Activated CD8-positive, alpha-beta T cell treated with anti-CD3 and anti-CD28 coated beads, Interleukin-2, amount 10 ng/mL, durations not matched to agents 7 days and 5 days (primary cell): ENCODE data around the gene RAB37. TPM values are rescaled to one million over a fixed set of nuclear protein-coding genes. Genes with fewer than 3 reads are reported as not detected.

ENCODE experiments used
- ATAC-seq: fragments of 150-1000 bp; cut with Tn5 transposase; one replicate; pipeline ENCODE4 v1.10.0; 2021; ENCODE audit warnings: moderate library complexity
- CTCF ChIA-PET: fragments of 350-600 bp; sonication (Branson Sonifier 250); formaldehyde crosslinking; loops from one replicate; lab custom pipeline; 2021; ENCODE audit warnings: antibody characterized with exemption; lab: Charles Lee
- POLR2A ChIA-PET: fragments of 350-600 bp; sonication (Branson Sonifier 250); formaldehyde crosslinking; loops from one replicate; lab custom pipeline; 2021; ENCODE audit warnings: antibody characterized with exemption; lab: Charles Lee
- DNase-seq: peaks from one replicate; pipeline ENCODE4 v3.0.0-alpha.2; 2020
- H3K27ac Mint-ChIP-seq: one replicate; pipeline ENCODE4 v1.8.0; 2021; ENCODE audit warnings: mild to moderate bottlenecking, mixed read lengths
- H3K27me3 Mint-ChIP-seq: one replicate; pipeline ENCODE4 v1.8.0; 2021; ENCODE audit warnings: low read depth, mixed read lengths
- H3K36me3 Mint-ChIP-seq: one replicate; pipeline ENCODE4 v1.8.0; 2021; ENCODE audit warnings: low read depth, mixed read lengths
- H3K4me1 Mint-ChIP-seq: one replicate; pipeline ENCODE4 v1.8.0; 2021; ENCODE audit warnings: low read depth, mixed read lengths
- H3K4me3 Mint-ChIP-seq: one replicate; pipeline ENCODE4 v1.8.0; 2021; ENCODE audit warnings: mild to moderate bottlenecking, mixed read lengths
- H3K9me3 Mint-ChIP-seq: one replicate; pipeline ENCODE4 v1.8.0; 2022; ENCODE audit warnings: mixed read lengths; ENCODE audit not compliant: insufficient read depth
- total RNA-seq, 2 experiments: library from RNA; stranded (reverse); gene quantifications; one replicate each; pipeline ENCODE4 v1.2.3, GENCODE V29; 2021

The RAB37 gene
- total RNA-seq, 2 experiments from 2014 or later, result 19.1 to 19.6 TPM

DNA sequence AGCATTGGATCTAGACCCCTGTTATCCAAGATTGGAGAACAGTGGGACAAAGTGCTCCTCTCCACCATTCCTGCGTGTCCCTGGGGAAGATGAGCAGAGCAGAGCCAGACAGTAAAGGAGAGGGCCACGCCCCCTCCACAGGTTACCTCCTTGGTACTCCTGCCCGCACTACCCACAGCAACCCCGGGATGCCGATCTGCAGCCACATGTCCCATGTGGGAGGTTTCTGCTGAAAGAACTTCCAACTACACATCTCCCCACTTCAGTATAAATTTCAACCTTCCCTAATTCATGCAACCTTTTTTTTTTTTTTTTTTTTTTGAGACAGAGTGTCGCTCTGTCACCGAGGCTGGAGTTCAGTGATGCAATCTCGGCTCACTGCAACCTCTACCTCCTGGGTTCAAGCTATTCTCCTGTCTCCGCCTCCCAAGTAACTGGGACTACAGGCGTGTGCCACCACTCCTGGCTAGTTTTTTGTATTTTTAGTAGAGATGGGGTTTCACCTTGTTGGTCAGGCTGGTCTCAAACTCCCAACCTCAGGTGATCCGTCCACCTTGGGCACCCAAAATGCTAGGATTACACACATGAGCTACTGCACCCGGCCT is 2.3 kb downstream of the RAB37 start:
- H3K27me3 Mint-ChIP-seq, result peaks cover 11% of the 10 kb centered on the region
- peak; percentile 47 for DNase-seq
- H3K36me3 Mint-ChIP-seq, result peaks cover 18% of the 10 kb centered on the region
- peak overlapping the region; percentile 90 for H3K27ac Mint-ChIP-seq
- peak overlapping the region; percentile 85 for H3K4me3 Mint-ChIP-seq
- H3K4me1 Mint-ChIP-seq, result peaks cover 77% of the 10 kb centered on the region
- ATAC-seq, result no peak
- CTCF ChIA-PET, result interaction anchor here (1.0 to 5.0 kb wide), 10 partner anchors 11 to 125 kb away, joined by 3 to 284 read pairs (median 34); no protein-coding TSS in a partner anchor
- POLR2A ChIA-PET, result interaction anchor here (1.0 to 4.5 kb wide), 4 partner anchors 9 to 41 kb away, joined by 5 to 62 read pairs (median 6); partner anchors contain the start of genes NAT9 and NHERF1
- H3K9me3 Mint-ChIP-seq, result no peaks in the 10 kb centered on the region

GRCh38 chr17:74740173-74740572 is 3.1 kb downstream of the RAB37 start:
- Mint-ChIP-seq H3K36me3 (peaks cover 18% of the 10 kb centered on the region), H3K9me3 (no peaks in the 10 kb centered on the region), H3K4me1 (peaks cover 85% of the 10 kb centered on the region), H3K27ac (peak overlapping the region; percentile 97), H3K27me3 (peaks cover 5% of the 10 kb centered on the region), H3K4me3 (peak overlapping the region; percentile 15)
- ATAC-seq (no peak), DNase-seq (no peak)
- ChIA-PET POLR2A (no interaction called here), CTCF (interaction anchor here (1.0 to 4.6 kb wide), 2 partner anchors 10 to 83 kb away, joined by 3 to 42 read pairs; no protein-coding TSS in a partner anchor)

GRCh38 chr17:74740641-74741387 is 3.8 kb downstream of the RAB37 start:
- Mint-ChIP-seq H3K4me1 (peaks cover 87% of the 10 kb centered on the region), H3K9me3 (no peaks in the 10 kb centered on the region), H3K36me3 (peaks cover 18% of the 10 kb centered on the region), H3K27ac (peak overlapping the region; percentile 97), H3K27me3 (peaks cover 5% of the 10 kb centered on the region), H3K4me3 (peak overlapping the region; percentile 72)
- ATAC-seq (no peak), DNase-seq (no peak)
- ChIA-PET POLR2A (interaction anchor here (1.6 to 2.1 kb wide), 3 partner anchors 10 to 39 kb away, joined by 4 to 10 read pairs (median 7); no protein-coding TSS in a partner anchor), CTCF (interaction anchor here (1.0 to 2.8 kb wide), 7 partner anchors 12 to 121 kb away, joined by 3 to 41 read pairs (median 21); no protein-coding TSS in a partner anchor)

DNA sequence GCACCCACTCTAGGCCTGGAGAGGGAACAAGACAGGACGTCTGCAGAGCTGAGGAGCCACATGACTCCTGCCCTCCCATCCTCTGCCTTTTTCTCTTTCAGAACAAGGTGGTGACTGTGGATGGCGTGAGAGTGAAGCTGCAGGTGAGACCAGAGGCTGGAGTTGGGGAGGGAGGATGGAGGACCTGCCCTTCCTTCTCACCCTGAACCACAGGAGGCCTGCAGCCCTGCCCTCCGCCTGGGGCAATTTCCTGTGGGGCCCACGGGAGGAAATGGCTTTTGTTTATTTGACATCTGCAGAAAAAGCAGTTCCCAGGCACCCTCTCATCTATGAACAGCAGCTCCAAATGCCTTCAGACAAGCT is 5.1 kb downstream of the RAB37 start:
- no peaks in the 10 kb centered on the region for H3K27me3 Mint-ChIP-seq
- H3K4me1 Mint-ChIP-seq, result peaks cover 93% of the 10 kb centered on the region
- peak overlapping the region; percentile 72 for H3K4me3 Mint-ChIP-seq
- ATAC-seq, result peak; percentile 32
- ChIA-PET POLR2A (interaction anchor here (0.6 to 2.1 kb wide), 6 partner anchors 9 to 138 kb away, joined by 3 to 10 read pairs (median 4); partner anchors contain the start of gene FDXR), CTCF (interaction anchor here (0.6 to 2.8 kb wide), 11 partner anchors 10 to 120 kb away, joined by 3 to 41 read pairs (median 9); partner anchors contain the start of gene GRIN2C)
- H3K9me3 Mint-ChIP-seq, result no peaks in the 10 kb centered on the region
- peak; percentile 85 for DNase-seq
- peaks cover 18% of the 10 kb centered on the region for H3K36me3 Mint-ChIP-seq
- H3K27ac Mint-ChIP-seq, result peak overlapping the region; percentile 97

- DNase-seq, result no peak
Observed at GRCh38 chr17:74742978-74743545, 6.0 kb downstream of the RAB37 start.

DNA sequence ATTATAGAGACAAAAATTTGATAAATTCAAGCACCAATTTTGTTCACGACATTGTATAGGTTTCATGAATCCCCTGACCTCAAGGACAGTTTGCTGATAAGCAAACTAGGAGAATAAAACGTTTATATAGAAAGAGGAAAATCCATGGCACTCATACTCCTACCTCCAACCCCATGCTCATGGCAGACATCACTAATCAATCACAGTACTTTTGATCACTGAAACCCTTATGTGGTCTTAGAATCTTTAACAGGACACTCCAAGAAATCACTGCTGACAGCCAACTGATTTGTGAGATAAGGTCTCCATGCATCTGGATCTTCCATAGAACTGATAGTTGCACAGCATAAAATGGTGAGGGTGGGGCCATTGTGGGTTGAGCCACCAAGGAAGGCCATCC is 6.7 kb downstream of the RAB37 start:
- peak overlapping the region; percentile 17 for H3K27ac Mint-ChIP-seq

More at GRCh38 chr17:74742978-74743545, 6.0 kb downstream of the RAB37 start:
- H3K36me3 Mint-ChIP-seq, result peaks cover 18% of the 10 kb centered on the region
- H3K27ac Mint-ChIP-seq, result peak overlapping the region; percentile 97
- H3K9me3 Mint-ChIP-seq, result no peaks in the 10 kb centered on the region
- no peaks in the 10 kb centered on the region for H3K27me3 Mint-ChIP-seq
- ChIA-PET CTCF (interaction anchor here (0.9 to 2.8 kb wide), 10 partner anchors 9 to 119 kb away, joined by 3 to 41 read pairs (median 11); no protein-coding TSS in a partner anchor), POLR2A (interaction anchor here (0.6 to 2.1 kb wide), 3 partner anchors 8 to 139 kb away, joined by 3 to 10 read pairs (median 4); partner anchors contain the start of gene FDXR)
- H3K4me3 Mint-ChIP-seq, result peak overlapping the region; percentile 72
- ATAC-seq, result no peak
- H3K4me1 Mint-ChIP-seq, result peaks cover 93% of the 10 kb centered on the region

GRCh38 chr17:74744349-74744713 is 7.3 kb downstream of the RAB37 start:
- Mint-ChIP-seq H3K4me1 (peaks cover 80% of the 10 kb centered on the region), H3K36me3 (peaks cover 16% of the 10 kb centered on the region), H3K27ac (peak overlapping the region; percentile 77), H3K27me3 (no peaks in the 10 kb centered on the region), H3K4me3 (no peak overlapping the region), H3K9me3 (no peaks in the 10 kb centered on the region)
- CTCF ChIA-PET, result interaction anchor here (0.6 to 4.5 kb wide), 10 partner anchors 9 to 216 kb away, joined by 3 to 79 read pairs (median 37); partner anchors contain the start of genes NAT9 and RAB37
- ATAC-seq (no peak), DNase-seq (no peak)
- POLR2A ChIA-PET, result interaction anchor here (1.0 kb wide), 1 partner anchor 31 kb away, joined by 5 read pairs; no protein-coding TSS in a partner anchor

More for the DNA sequence above, 6.7 kb downstream of the RAB37 start:
- no peak overlapping the region for H3K4me3 Mint-ChIP-seq
- H3K27me3 Mint-ChIP-seq, result no peaks in the 10 kb centered on the region
- ChIA-PET POLR2A (no interaction called here), CTCF (interaction anchor here (2.7 to 4.5 kb wide), 7 partner anchors 8 to 216 kb away, joined by 9 to 79 read pairs (median 43); partner anchors contain the start of genes NAT9 and RAB37)
- peaks cover 17% of the 10 kb centered on the region for H3K36me3 Mint-ChIP-seq
- no peaks in the 10 kb centered on the region for H3K9me3 Mint-ChIP-seq
- ATAC-seq, result no peak
- no peak for DNase-seq
- H3K4me1 Mint-ChIP-seq, result peaks cover 86% of the 10 kb centered on the region

DNA sequence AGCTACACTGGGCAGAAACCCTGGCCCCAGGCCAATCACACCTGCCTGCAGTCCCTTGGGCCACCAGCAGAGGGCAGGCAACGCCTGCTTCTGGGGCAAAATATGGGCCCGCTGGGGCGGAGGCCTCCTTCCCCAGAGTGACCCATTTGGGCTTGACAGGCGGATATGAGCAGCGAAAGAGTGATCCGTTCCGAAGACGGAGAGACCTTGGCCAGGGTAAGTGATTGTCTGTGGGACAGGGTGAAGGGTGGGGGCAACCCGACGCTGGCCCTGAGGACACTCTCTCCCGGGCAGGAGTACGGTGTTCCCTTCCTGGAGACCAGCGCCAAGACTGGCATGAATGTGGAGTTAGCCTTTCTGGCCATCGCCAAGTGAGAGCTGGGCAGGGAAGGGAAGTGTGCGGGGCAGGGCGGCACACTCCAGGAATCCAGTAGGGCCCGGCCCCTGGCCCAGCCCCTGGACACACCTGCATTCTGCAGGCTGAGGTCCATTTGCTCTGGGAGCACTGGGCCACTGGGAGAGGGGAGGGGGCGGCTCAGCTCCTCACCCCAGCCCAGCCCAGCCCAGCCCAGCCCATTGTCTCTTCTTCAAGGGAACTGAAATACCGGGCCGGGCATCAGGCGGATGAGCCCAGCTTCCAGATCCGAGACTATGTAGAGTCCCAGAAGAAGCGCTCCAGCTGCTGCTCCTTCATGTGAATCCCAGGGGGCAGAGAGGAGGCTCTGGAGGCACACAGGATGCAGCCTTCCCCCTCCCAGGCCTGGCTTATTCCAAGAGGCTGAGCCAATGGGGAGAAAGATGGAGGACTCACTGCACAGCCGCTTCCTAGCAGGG is 7.9 kb downstream of the RAB37 start:
- POLR2A ChIA-PET, result interaction anchor here (0.8 to 6.9 kb wide), 7 partner anchors 8 to 128 kb away, joined by 3 to 62 read pairs (median 5); partner anchors contain the start of genes FDXR and RAB37

GRCh38 chr17:74745548-74746177 is 8.6 kb downstream of the RAB37 start:
- DNase-seq (no peak), ATAC-seq (no peak)
- no peak overlapping the region for H3K27ac Mint-ChIP-seq
- ChIA-PET POLR2A (interaction anchor here (0.7 to 6.9 kb wide), 7 partner anchors 8 to 129 kb away, joined by 3 to 62 read pairs (median 4); partner anchors contain the start of genes FDXR and RAB37), CTCF (interaction anchor here (0.8 to 4.5 kb wide), 16 partner anchors 8 to 214 kb away, joined by 3 to 79 read pairs (median 14); partner anchors contain the start of genes FDXR, NAT9 and RAB37)
- no peak overlapping the region for H3K4me3 Mint-ChIP-seq
- peaks cover 24% of the 10 kb centered on the region for H3K36me3 Mint-ChIP-seq
- H3K27me3 Mint-ChIP-seq, result no peaks in the 10 kb centered on the region
- peaks cover 67% of the 10 kb centered on the region for H3K4me1 Mint-ChIP-seq
- no peaks in the 10 kb centered on the region for H3K9me3 Mint-ChIP-seq

More for the DNA sequence above, 7.9 kb downstream of the RAB37 start:
- no peaks in the 10 kb centered on the region for H3K9me3 Mint-ChIP-seq
- H3K4me1 Mint-ChIP-seq, result peaks cover 74% of the 10 kb centered on the region
- ATAC-seq, result peak; percentile 5
- peak overlapping the region; percentile 53 for H3K4me3 Mint-ChIP-seq
- CTCF ChIA-PET, result interaction anchor here (0.6 to 4.5 kb wide), 16 partner anchors 7 to 215 kb away, joined by 3 to 79 read pairs (median 14); partner anchors contain the start of genes FDXR, NAT9 and RAB37
- peak overlapping the region; percentile 77 for H3K27ac Mint-ChIP-seq
- peaks cover 22% of the 10 kb centered on the region for H3K36me3 Mint-ChIP-seq
- peak; percentile 87 for DNase-seq
- H3K27me3 Mint-ChIP-seq, result no peaks in the 10 kb centered on the region

DNA sequence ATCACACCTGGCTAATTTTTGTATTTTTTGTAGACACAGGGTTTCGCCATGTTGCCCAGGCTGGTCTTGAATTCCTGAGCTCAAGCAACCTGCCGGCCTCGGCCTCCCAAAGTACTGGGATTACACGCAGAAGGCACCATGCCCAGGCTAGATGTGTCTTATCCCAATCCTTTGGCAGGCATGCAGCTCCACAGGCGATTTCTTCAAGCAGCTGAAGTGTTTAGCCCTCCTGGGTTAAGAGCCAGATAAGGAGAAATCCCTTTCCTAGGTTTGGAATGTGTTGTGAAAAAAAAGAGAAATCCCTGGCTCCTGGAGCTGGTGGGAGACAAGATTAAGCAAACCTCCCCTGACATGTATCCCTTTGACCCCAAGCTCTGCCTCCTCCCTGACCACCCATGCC is 9.3 kb downstream of the RAB37 start:
- DNase-seq, result no peak
- Mint-ChIP-seq H3K27ac (peak overlapping the region; percentile 77), H3K9me3 (no peaks in the 10 kb centered on the region), H3K4me1 (peaks cover 60% of the 10 kb centered on the region), H3K4me3 (no peak overlapping the region), H3K36me3 (peaks cover 32% of the 10 kb centered on the region), H3K27me3 (no peaks in the 10 kb centered on the region)
- ChIA-PET CTCF (interaction anchor here (1.5 to 4.5 kb wide), 10 partner anchors 8 to 214 kb away, joined by 3 to 79 read pairs (median 37); partner anchors contain the start of genes NAT9 and RAB37), POLR2A (interaction anchor here (0.7 to 6.9 kb wide), 6 partner anchors 9 to 128 kb away, joined by 3 to 62 read pairs (median 4); partner anchors contain the start of gene RAB37)
- no peak for ATAC-seq
